Measurements from ENCODE around the gene DYSF.

Gene DYSF

DNA sequence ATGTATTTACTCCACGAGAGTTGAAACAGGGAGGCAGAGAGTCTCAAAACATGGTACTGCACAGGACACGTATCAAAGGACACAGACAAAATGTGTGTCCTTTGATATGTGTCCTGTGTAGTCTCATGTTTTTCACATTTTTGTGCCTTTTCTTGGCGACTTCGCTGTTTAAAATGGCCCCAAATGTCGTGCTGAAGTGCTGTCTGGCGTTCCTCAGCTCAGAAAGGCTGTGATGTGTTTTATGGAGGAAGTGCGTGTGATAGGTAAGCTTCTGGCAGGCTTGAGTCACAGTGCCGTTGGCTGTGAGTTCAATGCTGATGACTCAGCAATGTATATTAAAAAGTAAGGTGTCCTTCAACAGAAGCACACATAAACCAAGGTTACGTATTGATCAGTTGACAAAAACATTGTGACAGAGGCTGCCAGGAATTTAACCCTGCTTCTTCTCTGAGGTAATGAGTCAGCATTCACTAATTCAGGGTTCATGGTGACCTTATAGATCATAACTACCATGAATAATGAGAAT lies 78.2 kb downstream of the DYSF start:
- no peak for DNase-seq

DNA sequence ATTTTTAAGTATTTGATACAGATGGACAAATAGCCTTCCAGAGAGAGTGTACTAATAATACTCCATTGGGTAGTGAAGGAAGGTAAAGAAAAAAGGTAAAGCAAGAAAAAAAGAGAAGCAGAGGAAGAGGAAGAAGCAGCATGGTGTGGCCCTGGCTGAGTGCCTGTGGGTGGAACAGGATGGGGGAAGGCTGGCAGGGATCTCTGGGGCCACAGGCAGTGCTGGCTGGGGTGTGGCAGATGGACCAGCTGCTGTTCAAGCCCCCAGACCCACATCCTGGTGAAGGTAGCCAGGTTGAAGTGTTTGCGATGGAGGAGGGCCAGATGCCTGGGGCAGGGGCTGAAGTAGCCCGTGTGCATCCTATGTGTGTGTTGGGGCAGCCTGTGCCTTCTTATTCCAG lies 79.0 kb downstream of the DYSF start:
- no peak for DNase-seq

DNA sequence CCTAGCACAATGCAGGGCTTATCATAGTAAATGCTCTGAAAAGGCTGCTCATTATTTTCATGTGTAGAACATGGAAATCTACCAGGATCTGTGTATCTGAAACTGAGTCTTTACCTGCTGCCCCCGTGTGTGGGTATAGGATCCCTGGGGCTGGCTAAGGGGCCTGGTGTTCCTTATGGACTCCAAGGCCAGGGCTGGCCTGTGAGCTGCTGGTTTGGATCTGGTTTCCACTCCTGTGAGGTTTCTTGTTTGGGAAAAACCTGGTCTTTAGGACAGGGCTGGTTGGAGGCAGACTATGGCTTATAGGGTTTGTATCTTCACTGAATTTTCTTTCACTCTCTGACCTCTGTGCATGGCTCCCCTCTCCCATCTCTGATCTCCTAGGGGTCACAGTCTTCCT lies 80.8 kb downstream of the DYSF start:
- no peak for DNase-seq

DNA sequence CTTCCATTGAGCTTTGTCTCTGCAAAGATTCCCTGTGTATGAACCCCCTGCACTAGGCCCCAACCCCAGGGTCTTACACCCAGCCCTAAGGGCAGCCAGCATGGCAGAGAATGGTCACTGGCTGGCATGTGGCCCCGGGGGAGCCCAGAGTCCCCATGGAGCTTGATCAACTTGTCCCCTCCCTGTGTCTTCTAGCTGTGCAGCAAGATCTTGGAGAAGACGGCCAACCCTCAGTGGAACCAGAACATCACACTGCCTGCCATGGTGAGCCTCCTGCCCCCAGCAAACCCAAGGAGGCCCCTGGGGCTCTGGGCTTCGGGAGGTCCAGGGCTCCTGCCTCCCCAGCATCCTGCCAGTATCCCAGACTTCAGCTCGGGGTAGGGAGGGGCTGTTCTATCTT lies 81.5 kb downstream of the DYSF start:
- DNase-seq: no peak

DNA sequence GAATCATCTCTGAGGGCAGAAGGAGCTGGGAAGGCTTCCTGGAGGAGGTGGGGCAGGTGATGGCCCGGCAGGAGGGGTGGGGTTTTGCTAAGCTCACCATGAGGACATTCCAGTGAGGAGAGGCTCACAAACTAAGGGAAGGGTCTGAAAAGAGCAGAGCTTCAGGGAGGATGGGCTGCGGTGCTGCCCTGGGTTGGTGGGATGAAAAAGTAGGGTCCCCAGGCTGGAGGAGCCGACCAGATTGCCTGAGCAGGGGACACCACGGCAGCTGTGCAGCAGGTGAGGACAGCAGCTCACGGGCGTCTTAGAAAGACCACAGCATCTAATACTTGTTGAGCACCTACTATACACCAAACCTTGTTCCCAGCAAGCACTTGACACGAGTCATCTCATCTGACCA lies 82.2 kb downstream of the DYSF start:
- no peak for DNase-seq

DNA sequence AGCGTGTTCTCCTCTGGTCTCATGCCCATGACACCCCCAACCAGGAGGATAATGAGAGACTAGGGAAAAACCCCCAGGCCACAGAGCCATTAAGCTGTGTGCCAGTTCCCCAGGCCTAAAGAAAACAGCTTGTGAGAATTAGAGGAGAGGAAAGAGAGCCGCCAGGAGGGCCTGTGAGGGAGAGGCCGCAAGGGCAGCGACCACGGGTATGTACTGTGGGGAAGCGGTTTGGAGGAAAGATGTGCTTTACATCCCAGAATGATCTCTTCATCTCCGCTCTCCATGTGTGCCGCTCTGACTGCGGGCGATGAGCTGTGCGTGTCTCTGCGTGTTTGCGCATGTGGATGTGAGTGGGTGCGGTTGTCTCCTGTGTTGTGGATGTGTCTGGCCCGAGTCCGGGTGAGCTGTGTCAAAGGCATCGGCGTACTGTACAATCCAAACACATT lies 82.9 kb downstream of the DYSF start:
- no peak for DNase-seq

- no peak for DNase-seq
Measured at GRCh38 chr2:71538241-71538640, 84.9 kb downstream of the DYSF start.

GRCh38 chr2:71538656-71539265 lies 85.4 kb downstream of the DYSF start:
- no peak for DNase-seq

GRCh38 chr2:71540818-71541217 lies 87.5 kb downstream of the DYSF start:
- no peak for DNase-seq

DNA sequence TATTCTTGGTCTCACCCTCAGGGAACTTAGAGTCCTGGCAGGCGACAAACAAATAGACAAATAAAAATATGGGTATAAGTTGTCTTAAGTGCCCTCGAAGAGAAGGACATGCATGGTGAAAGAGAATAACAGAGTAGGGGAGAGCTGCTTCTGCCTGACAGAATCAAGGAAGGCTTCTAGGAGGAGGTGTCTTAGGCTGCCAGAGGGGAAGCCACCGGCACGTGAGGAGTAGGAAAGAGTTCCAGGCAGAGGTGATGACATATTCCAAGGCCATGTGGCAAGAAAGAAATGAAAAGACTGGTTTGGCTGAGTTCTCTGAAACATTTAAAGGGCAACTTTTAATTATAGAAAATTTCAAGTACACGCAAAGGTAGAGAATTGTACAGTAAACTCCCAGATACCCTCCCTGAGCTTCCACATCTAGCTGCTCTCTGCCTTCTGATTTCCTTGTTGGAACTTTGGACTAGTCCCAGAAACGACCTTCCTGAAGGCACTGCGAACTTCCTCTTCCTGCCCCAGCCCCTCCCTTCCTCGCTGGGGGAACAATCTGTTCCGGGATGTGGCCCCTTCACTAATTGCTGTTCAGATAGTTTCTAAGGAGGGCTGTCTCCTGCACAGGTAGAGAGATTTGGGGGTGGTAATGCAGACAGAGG lies 91.7 kb downstream of the DYSF start:
- DNase-seq: no peak

- peak; percentile 77 for DNase-seq
Measured at GRCh38 chr2:71545572-71546274, 92.4 kb downstream of the DYSF start.

- DNase-seq: no peak
Measured at GRCh38 chr2:71546275-71546638, 92.9 kb downstream of the DYSF start.

DNA sequence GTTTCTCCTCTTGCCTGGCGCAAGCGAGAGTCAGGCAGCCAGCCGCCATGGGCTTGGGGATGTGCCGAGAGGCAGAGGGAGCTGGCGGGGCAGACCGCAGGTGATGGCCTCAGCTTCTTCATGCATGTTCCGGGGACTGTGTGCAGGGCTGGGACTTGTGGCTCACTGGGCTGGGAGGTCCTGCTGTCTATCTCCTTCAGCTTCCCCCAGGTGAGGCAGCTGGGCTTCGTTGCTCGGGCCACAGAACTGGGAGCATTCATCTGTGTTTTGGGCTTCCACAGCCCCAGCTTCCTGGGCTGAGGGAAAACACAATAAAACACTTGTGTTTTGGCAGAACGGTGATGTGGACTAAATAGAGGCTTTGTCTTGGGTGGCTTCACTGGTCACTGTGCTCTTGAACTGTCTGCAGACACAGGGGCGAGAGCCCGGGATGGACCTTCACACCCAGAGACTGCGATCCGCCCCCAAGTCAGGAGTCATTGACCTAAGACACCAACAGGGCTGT lies 93.5 kb downstream of the DYSF start:
- no peak for DNase-seq

GRCh38 chr2:71547616-71548285 lies 94.4 kb downstream of the DYSF start:
- DNase-seq: no peak

DNA sequence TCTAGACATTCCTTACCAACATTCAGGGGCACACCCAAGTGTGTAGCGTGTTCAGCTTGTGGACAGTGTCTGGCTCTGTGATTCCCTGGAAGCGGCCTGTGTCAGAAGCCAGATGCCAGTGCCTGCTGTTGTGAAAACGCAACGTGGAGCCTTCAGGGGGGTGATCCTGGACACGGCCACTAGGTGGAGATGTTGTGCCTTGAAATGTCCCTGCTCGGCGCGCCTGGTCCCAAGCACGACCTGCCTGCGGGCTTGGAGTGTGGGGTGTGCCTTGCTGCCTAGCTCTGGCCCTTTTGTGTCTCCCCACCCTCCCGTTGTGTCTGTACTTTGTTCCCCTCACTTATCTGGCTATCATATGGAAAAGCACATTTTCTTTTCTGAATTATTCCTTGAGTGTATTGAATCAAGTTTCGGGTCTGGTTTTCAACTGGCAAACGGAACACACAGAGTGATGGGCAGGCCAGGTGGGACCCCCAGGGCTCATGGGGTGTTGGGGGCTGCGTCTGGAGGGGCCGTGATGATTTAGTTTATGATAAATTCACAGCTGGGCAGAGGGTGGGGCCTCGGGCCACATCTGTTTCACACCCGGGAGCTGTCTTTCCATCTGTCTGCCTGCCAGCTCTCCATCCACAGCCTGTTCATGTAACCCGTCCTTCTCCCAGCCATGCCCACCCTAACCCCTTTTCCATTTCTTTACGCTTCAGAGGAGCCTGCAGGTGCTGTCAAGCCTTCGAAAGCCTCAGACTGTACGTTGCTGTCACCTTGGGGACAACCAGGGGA lies 95.5 kb downstream of the DYSF start:
- DNase-seq: peak; percentile 14

GRCh38 chr2:71550801-71551630 lies 97.7 kb downstream of the DYSF start:
- no peak for DNase-seq

DNA sequence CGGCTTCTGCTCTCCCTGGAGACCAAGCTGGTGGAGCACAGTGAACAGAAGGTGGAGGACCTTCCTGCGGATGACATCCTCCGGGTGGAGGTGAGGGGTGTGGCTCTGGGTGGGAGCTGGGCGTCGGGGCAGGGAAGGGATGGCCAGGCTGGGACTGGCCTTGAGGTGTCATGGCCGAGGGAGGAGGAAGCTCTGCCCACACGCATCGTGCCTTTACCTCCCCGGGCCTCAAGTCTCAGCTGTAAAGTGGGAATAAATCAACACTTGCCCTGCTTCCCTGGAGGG lies 98.2 kb downstream of the DYSF start:
- DNase-seq: no peak

DNA sequence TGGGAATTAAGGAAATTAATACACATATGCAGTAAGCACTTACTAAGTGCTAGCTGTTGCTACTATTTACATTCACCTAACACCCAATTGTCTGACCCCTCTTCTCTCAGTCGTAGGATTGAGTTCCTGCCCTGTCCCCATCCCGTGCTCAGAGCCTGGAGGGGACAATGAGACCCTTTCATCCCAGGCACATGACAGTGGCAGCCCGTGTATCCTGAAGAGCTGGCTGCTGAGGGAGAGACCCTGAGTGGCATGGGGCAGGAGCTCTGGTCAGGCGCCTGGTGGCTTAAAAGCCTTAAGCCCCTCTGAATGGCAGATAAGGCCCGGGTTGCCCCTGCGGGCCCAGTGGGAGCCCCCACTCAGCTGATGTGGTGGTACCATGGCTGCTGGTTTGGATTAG lies 99.0 kb downstream of the DYSF start:
- no peak for DNase-seq

- no peak for DNase-seq
Measured at GRCh38 chr2:71552861-71553301, 99.5 kb downstream of the DYSF start.

- no peak for DNase-seq
Measured at GRCh38 chr2:71554028-71554705, 100.8 kb downstream of the DYSF start.

- no peak for DNase-seq
Measured at GRCh38 chr2:71554706-71555056, 101.3 kb downstream of the DYSF start.

Measured in NCI-H510A treated with DMSO at 0.1 percent for 48 hours (cell line).